HG03175 (cell line): ENCODE data around the gene DYNLRB2.

Experiments
- ATAC-seq: cut with Tn5 transposase; IDR thresholded peaks from one replicate; pipeline ENCODE4 v1.9.1; 2021; ENCODE audit warnings: mild to moderate bottlenecking, moderate library complexity; ENCODE audit not compliant: unreplicated experiment

Gene DYNLRB2

DNA sequence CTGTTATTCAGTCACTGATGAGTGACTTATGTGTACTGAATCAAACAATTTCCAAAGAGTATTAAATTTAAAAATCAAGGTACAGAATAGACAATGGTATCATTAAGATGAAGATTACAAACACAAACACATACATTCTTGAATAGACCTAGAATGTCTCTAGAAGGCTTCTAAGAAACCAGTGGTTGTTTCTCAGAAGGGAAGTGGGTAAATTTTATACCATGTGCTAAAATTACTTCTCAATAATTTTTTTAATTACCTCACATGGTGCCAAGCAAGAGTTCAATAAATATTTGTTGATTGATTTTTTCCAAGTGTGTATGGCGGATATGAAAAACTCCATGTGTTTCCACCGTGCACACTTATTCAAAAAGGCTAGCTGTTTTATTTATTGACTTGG, 6.4 kb downstream of the DYNLRB2 start:
- no peak for ATAC-seq

- no peak for ATAC-seq
These were observed 11.5 kb downstream of the DYNLRB2 start for GRCh38 chr16:80552277-80552676.

DNA sequence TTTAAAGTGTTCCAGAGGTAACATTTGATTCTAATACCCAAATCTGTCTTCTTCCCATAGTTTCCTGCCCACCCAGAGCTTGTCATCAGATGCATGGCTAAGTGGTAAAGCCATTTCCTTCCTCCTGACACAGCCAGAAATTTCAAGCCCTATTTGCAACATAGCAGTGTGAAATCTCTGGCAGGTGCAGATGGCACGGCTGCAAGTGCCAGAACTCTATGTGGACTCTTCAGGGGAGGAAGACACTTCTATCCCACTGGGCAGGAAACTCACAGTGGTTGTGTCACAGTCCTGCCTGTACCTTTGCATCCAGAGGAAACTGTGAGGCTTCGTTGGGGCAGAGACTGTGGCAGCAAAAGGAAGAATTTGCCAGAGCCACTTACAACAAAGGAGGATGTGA, 13.2 kb downstream of the DYNLRB2 start:
- no peak for ATAC-seq

- no peak for ATAC-seq
These were observed 15.7 kb downstream of the DYNLRB2 start for GRCh38 chr16:80556481-80556880.

DNA sequence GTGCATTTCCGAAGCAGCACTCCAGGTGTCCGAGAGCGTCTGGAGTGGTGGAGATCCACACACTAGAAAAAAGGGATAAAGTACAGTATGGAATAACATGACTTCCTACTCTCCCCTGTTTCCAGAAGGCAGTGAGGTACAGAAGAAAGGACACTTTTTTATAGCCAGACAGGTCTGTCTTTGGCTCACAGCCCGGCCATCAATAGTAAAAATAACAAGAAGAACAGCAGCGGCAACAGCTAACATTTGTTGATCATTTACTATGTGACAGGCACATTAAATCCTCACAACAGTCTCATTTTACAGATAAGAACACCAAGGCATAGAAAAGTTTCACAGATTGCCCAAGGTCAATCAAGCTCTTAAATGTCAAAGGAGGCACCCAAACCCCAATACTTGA, 16.2 kb downstream of the DYNLRB2 start:
- ATAC-seq = no peak

- ATAC-seq = no peak
These were observed 18.6 kb downstream of the DYNLRB2 start for GRCh38 chr16:80559369-80559768.

DNA sequence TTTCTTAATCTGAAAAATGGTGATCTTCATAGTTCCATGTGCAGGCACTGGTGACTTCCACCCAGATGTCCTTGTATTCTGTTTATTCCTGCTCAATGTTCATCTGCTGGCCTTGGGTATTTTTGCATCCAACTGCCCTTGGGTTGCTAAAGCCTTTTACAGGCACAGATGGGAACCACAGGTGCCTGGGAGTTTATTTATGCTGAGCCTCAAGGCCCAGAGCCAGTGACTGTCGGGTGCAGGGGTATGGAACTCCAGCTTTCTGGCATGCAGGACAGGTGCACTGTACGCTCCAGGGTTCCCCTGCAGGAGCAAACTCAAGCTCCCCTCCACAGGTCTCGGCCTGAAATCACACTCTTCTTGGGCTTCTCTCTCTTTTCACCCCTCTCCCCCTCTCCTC, 22.3 kb downstream of the DYNLRB2 start:
- no peak for ATAC-seq

DNA sequence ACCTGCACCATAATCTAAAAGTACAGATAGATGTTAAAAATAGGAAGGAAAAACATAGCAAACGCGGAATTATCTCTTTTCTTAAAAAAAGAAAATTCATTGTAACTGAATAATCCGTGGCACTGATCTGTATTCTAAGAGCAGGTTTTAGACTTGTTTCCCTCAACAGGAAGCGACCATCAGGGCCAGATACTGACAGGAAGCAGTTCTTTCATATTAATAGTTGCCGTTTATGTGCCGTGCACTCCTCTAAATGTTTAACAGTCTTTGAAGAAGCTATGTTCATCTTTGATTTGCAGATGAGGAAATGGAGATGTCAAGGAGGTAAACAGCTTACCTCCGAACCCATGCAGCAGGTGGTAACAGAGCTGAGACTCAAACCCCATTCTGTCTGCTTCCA, 23.6 kb downstream of the DYNLRB2 start:
- no peak for ATAC-seq

DNA sequence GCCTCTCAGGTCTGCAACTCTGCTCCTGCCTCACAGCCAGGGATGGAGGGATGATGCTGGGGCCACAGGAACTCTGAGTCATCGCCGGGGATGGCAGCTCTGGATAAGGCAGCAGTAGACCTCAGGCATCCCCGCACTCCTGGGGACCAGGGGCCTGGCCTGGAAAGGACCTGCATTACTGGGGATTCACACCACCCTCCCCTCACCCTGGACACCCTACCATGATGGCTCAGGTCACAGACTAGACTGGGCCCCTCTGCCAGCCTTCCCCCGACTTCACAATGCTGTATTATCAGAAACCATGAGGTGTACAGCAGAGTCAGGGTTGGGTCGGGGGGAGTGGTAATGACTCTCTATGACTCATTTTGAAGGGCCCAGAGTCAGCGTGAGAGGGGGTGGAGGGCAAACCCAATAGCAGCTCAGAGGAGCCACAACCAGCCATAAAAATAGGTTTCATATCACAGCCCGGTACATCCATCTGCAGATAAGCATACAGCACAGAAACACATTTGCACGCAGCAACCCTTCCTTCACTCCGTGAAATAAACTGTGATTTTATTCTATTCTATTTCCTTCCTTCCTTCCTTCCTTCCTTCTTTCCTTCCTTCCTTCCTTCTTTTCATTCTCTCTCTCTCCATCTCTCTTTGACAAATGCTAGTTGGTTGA, 28.8 kb downstream of the DYNLRB2 start:
- ATAC-seq = no peak

DNA sequence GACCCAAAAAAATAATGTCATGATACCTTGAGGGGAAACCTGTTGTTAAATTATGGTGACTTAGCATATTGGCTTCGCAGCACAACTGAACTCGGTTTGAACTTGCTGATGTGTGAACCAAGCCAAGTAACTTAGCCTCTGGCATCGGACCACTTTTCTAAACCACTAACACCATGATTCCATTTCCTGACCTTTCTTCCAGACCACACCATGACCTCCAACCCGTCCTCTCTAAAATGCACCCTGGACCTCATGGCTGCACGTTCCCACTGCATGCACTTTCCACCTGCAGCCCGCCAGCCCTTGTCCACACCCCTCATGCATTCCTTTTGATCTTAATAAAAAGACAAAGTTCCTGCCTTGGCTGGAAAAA, 29.3 kb downstream of the DYNLRB2 start:
- no peak for ATAC-seq

DNA sequence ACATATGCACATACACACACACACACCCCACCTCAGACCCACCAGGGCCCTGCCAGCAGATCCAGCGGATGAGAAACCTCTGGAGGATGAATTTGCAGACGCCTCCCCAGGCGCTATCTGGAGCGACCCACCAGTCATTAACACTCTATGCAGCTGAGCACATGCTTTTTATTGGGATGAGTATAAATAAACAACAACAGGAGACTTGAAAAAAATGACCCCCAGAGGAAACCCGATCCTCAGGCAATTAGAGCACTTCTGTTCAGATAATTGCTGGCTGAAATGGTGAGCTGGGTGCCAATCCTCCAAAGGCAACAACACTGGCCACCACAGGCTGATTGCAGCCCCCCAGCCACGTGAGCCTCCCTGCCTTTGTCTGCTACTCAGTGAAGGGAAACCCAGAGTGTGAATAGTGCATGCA, 32.9 kb downstream of the DYNLRB2 start:
- no peak for ATAC-seq

- ATAC-seq = no peak
These were observed 35.6 kb downstream of the DYNLRB2 start for GRCh38 chr16:80576343-80576912.

- no peak for ATAC-seq
These were observed 36.9 kb downstream of the DYNLRB2 start for GRCh38 chr16:80577485-80578280.

DNA sequence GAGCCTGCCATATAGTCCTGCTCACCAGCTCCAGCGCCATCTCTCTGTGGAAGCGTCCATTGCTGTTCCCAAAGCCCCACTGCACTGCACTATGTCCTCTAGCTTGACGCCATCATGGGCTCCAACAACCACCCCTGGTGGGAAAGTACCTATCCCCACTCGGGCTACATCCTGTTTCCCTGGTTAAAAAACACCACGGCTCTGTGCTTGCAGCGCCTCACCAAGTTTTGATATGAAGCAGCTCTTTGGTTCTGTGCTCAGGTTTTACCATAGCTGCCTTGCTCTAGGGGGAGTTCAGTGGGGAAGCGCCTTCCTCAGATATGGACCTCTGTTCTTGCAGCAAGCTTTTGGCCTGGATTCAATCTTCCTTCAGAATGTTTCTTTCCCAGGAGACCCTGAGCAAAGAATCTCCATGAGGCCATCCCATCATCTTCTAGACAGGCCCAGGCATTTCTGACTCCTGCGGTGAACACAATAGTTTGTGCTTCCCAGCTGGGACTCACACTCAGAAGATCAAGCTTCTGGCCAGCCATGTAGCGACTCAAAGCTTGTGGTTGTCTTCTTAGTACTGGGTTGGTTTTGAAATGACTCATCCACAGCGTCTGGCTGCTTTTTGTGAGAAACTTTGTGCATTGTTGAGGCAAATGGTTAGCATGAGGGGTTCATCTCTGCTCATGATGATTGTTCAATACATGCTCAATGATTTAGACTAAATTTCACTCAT, 39.5 kb downstream of the DYNLRB2 start:
- ATAC-seq = peak; percentile 92

DNA sequence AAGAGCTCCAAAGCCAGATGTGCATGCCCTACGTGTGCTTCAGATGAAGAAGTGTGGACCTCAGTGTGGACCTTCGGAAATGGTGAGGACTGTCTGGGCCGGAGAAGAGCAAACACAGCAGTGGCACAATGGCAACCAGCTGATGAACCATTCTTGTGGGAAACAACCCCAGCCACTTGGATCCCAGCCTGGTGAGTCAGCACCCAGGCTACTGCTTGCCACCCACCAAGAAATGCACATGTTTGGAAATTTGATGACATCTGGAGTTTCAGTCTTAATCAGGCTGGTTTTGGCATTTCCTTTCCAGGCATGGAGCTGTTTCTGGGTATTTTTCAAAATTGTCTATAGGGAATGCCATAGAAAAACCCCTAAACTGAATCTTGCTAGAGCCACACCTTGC, 42.7 kb downstream of the DYNLRB2 start:
- ATAC-seq = no peak

DNA sequence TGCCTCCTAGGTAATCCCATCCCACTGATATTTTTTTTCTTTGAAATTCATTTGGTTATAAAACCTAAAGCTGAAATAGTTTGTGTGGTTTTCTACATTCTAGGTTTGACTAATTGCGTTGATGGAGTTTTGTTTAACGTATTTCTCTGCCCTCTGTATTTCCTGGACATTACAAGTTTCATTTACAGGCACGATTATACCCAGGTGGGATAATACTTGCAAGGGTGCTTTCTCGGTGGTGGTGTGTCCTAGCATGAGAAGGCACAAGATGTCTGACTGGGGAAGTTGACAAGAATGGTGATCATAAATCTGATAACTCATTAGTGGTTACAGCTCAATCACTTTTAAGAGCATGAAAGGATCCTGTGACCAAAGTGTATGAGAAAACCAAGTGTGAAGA, 45.0 kb downstream of the DYNLRB2 start:
- ATAC-seq = peak; percentile 56

GRCh38 chr16:80586476-80586875, 45.7 kb downstream of the DYNLRB2 start:
- no peak for ATAC-seq

GRCh38 chr16:80587071-80587470, 46.3 kb downstream of the DYNLRB2 start:
- no peak for ATAC-seq

- ATAC-seq = no peak
These were observed 50.5 kb downstream of the DYNLRB2 start for GRCh38 chr16:80591071-80591915.

DNA sequence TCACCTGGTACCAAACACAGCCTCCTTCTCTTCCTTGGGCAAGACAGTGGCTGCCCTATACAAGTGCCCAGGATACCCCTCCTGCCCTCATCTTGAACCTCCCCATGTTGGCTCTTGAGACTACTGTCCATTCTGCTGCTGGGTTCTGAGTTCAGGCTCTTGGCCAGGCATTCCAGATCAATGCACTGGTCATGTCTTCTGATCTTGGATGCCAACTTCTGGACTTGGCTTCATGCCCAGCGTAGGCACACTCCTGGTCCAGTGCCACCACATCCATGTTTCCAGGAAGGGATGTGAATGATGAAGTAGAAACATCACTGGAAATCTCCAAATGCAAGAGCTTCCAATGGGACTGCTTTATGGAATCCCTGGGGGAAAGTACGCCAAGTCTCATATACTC, 51.5 kb downstream of the DYNLRB2 start:
- ATAC-seq = no peak

DNA sequence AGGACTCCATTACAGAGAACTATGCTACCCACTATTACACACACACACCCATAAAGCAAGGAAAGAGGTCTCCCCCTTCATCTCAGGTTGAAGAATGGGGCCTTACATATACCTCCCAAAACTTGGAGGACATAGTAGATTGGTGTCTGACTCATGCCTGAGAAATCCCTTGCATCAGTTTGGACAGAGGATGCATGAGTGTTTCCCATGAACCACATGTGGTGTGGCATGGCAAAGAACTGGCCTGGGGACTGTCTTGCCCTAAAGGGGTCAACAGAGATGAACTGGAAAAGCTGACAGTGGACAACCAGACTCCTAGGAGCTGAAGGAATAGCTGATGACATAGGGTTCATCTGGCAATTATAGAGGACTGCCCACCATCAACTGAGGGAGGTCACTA, 54.0 kb downstream of the DYNLRB2 start:
- ATAC-seq = no peak
